ENCODE measurements around the gene RGS21.
"Not testable (repeated sequence)": the region's sequence is repeated elsewhere in the genome, so short reads cannot be mapped to it uniquely, and the experiment has no call there.

The RGS21 gene

GRCh38 chr1:192316942-192317450, at the start of gene RGS21:
TSS of gene RGS21 (plus strand) at chr1:192316992. CDS start at chr1:192343037, 26,045 bp downstream.
- DNase-seq = no peak

- DNase-seq = no peak
Observed at GRCh38 chr1:192268468-192269052, 48.2 kb upstream of the RGS21 start.

GRCh38 chr1:192270398-192270797, 46.4 kb upstream of the RGS21 start:
- no peak for DNase-seq

GRCh38 chr1:192272732-192273131, 44.1 kb upstream of the RGS21 start:
- DNase-seq = no peak

GRCh38 chr1:192274588-192274987, 42.2 kb upstream of the RGS21 start:
- DNase-seq = no peak

GRCh38 chr1:192277635-192278034, 39.2 kb upstream of the RGS21 start:
- no peak for DNase-seq

GRCh38 chr1:192284927-192285326, 31.9 kb upstream of the RGS21 start:
- no peak for DNase-seq

GRCh38 chr1:192303029-192303428, 13.8 kb upstream of the RGS21 start:
- DNase-seq = no peak

GRCh38 chr1:192308314-192308713, 8.5 kb upstream of the RGS21 start:
- not testable (repeated sequence) for DNase-seq

- DNase-seq = peak; percentile 45 to 61
Observed at GRCh38 chr1:192311281-192311680, 5.5 kb upstream of the RGS21 start.

GRCh38 chr1:192327997-192328396, 11.2 kb downstream of the RGS21 start:
- DNase-seq = no peak

- no peak for DNase-seq
Observed at GRCh38 chr1:192342842-192343241, 26.1 kb downstream of the RGS21 start.

GRCh38 chr1:192343344-192343743, 26.6 kb downstream of the RGS21 start:
- DNase-seq = no peak

GRCh38 chr1:192349314-192349713, 32.5 kb downstream of the RGS21 start:
- no peak for DNase-seq

- no peak for DNase-seq
Observed at GRCh38 chr1:192350356-192350755, 33.6 kb downstream of the RGS21 start.

- no peak for DNase-seq
Observed at GRCh38 chr1:192351550-192351949, 34.8 kb downstream of the RGS21 start.

- no peak for DNase-seq
Observed at GRCh38 chr1:192357924-192358323, 41.1 kb downstream of the RGS21 start.

GRCh38 chr1:192358402-192358801, 41.6 kb downstream of the RGS21 start:
- DNase-seq = no peak

- DNase-seq = no peak
Observed at GRCh38 chr1:192358822-192359221, 42.0 kb downstream of the RGS21 start.

GRCh38 chr1:192363177-192363576, 46.4 kb downstream of the RGS21 start:
- DNase-seq = no peak

GRCh38 chr1:192367436-192367835, 50.6 kb downstream of the RGS21 start:
- DNase-seq = no peak

GRCh38 chr1:192375306-192375705, 58.5 kb downstream of the RGS21 start:
- no peak for DNase-seq

- DNase-seq = no peak
Observed at GRCh38 chr1:192376374-192376773, 59.6 kb downstream of the RGS21 start.

GRCh38 chr1:192378276-192378675, 61.5 kb downstream of the RGS21 start:
- DNase-seq = no peak

- DNase-seq = no peak
Observed at GRCh38 chr1:192378878-192379277, 62.1 kb downstream of the RGS21 start.

Measured in AML-193 (cell line).